ENCODE data around the gene FAM228A. TPM values are rescaled to one million over a fixed set of nuclear protein-coding genes. Genes with fewer than 3 reads are reported as not detected.

The FAM228A gene
- total and polyA plus RNA-seq, 2 experiments from 2014 or later: 0.61 to 3.0 TPM

GRCh38 chr2:24179683-24180082 lies 4.8 kb downstream of the FAM228A start:
- no peak for TF ChIP-seq CTCF (IDR thresholded peaks at IDR 0.05; ENCODE audit: low read depth, low read length)
- DNase-seq (ENCODE audit: low read depth in 1 of 2, low spot score in 1 of 2): no peak
- H3K36me3 ChIP-seq: no peaks in the 10 kb centered on the region
- no peaks in the 10 kb centered on the region for H3K9me3 ChIP-seq (ENCODE audit: low read depth)
- H3K4me1 ChIP-seq (ENCODE audit: low read depth): no peaks in the 10 kb centered on the region
- no peak overlapping the region for H3K4me3 ChIP-seq
- H3K27ac ChIP-seq: no peak overlapping the region
- no peaks in the 10 kb centered on the region for H3K27me3 ChIP-seq

GRCh38 chr2:24181849-24182248 lies 7.0 kb downstream of the FAM228A start:
- no peaks in the 10 kb centered on the region for H3K4me1 ChIP-seq (ENCODE audit: low read depth)
- no peak for TF ChIP-seq CTCF (IDR thresholded peaks at IDR 0.05; ENCODE audit: low read depth, low read length)
- no peaks in the 10 kb centered on the region for H3K36me3 ChIP-seq
- H3K4me3 ChIP-seq: no peak overlapping the region
- DNase-seq (ENCODE audit: low read depth in 1 of 2, low spot score in 1 of 2): no peak
- H3K9me3 ChIP-seq (ENCODE audit: low read depth): no peaks in the 10 kb centered on the region
- no peaks in the 10 kb centered on the region for H3K27me3 ChIP-seq
- no peak overlapping the region for H3K27ac ChIP-seq

- H3K4me1 ChIP-seq (ENCODE audit: low read depth): no peaks in the 10 kb centered on the region
- TF ChIP-seq CTCF (IDR thresholded peaks at IDR 0.05; ENCODE audit: low read depth, low read length): no peak
- H3K9me3 ChIP-seq (ENCODE audit: low read depth): peaks cover 5% of the 10 kb centered on the region
- H3K4me3 ChIP-seq: no peak overlapping the region
- H3K27me3 ChIP-seq: no peaks in the 10 kb centered on the region
- DNase-seq (ENCODE audit: low read depth in 1 of 2, low spot score in 1 of 2): no peak
- no peak overlapping the region for H3K27ac ChIP-seq
- H3K36me3 ChIP-seq: no peaks in the 10 kb centered on the region
Measured at GRCh38 chr2:24182507-24182906, 7.7 kb downstream of the FAM228A start.

- Histone ChIP-seq H3K4me1 (ENCODE audit: low read depth) (no peaks in the 10 kb centered on the region), H3K27me3 (no peaks in the 10 kb centered on the region), H3K4me3 (no peak overlapping the region), H3K9me3 (ENCODE audit: low read depth) (peaks cover 5% of the 10 kb centered on the region), H3K36me3 (no peaks in the 10 kb centered on the region), H3K27ac (no peak overlapping the region)
- DNase-seq (ENCODE audit: low read depth in 1 of 2, low spot score in 1 of 2): peak in 1 of 2 donors; percentile 8
- no peak for TF ChIP-seq CTCF (IDR thresholded peaks at IDR 0.05; ENCODE audit: low read depth, low read length)
Measured at GRCh38 chr2:24183366-24184069, 8.7 kb downstream of the FAM228A start.

- Histone ChIP-seq H3K9me3 (ENCODE audit: low read depth) (peaks cover 5% of the 10 kb centered on the region), H3K27me3 (no peaks in the 10 kb centered on the region), H3K36me3 (no peaks in the 10 kb centered on the region), H3K4me1 (ENCODE audit: low read depth) (no peaks in the 10 kb centered on the region), H3K4me3 (no peak overlapping the region), H3K27ac (no peak overlapping the region)
- no peak for TF ChIP-seq CTCF (IDR thresholded peaks at IDR 0.05; ENCODE audit: low read depth, low read length)
- no peak for DNase-seq (ENCODE audit: low read depth in 1 of 2, low spot score in 1 of 2)
Measured at GRCh38 chr2:24189551-24189950, 14.7 kb downstream of the FAM228A start.
